Loucy (cell line): ENCODE results near the gene TMEM45A.
A peak's percentile ranks its signal among the peaks of the same experiment; 100 is the strongest.

Experiments
- H2AFZ ChIP-seq: fragments of 200-600 bp; sonication (generic); 2 replicates; pipeline ENCODE4 v1.6.0; 2016; ENCODE audit warnings: antibody characterized with exemption, mild to moderate bottlenecking, low read length, moderate library complexity
- H3F3A ChIP-seq: fragments of 200-600 bp; 2 replicates; pipeline ENCODE4 v1.6.0; 2016; ENCODE audit warnings: antibody characterized with exemption, low read depth, mild to moderate bottlenecking
- H3K27me3 ChIP-seq: fragments of 200-600 bp; sonication (generic); 2 replicates; pipeline ENCODE4 v1.6.1; 2014; ENCODE audit warnings: low read length, mild to moderate bottlenecking; ENCODE audit not compliant: insufficient read depth, poor library complexity, severe bottlenecking
- H3K36me3 ChIP-seq: fragments of 200-600 bp; sonication (generic); 2 replicates; pipeline ENCODE4 v1.6.1; 2016; ENCODE audit warnings: low read length; ENCODE audit not compliant: insufficient read depth
- H3K4me1 ChIP-seq: fragments of 200-600 bp; sonication (generic); 2 replicates; pipeline ENCODE4 v1.5.1; 2014; ENCODE audit warnings: low read length, mild to moderate bottlenecking; ENCODE audit not compliant: insufficient read depth, poor library complexity, severe bottlenecking
- H3K4me2 ChIP-seq: fragments of 200-600 bp; sonication (generic); 2 replicates; pipeline ENCODE4 v1.6.0; 2014; ENCODE audit warnings: antibody characterized with exemption, low read length, low read depth, mild to moderate bottlenecking; ENCODE audit not compliant: poor library complexity, severe bottlenecking
- H3K4me3 ChIP-seq: fragments of 200-600 bp; sonication (generic); 2 replicates; pipeline ENCODE4 v1.5.1; 2014; ENCODE audit warnings: low read length, mild to moderate bottlenecking, mixed read lengths; ENCODE audit not compliant: poor library complexity, severe bottlenecking
- H3K79me2 ChIP-seq: fragments of 200-600 bp; sonication (generic); 2 replicates; pipeline ENCODE4 v1.6.1; 2014; ENCODE audit warnings: low read length; ENCODE audit not compliant: insufficient read depth
- H3K9ac ChIP-seq: fragments of 200-600 bp; sonication (generic); 2 replicates; pipeline ENCODE4 v1.6.0; 2014; ENCODE audit warnings: mild to moderate bottlenecking, low read depth, low read length, moderate library complexity; ENCODE audit not compliant: poor library complexity, severe bottlenecking
- H3K9me2 ChIP-seq: fragments of 200-600 bp; sonication (generic); replicated peaks from 2 replicates; pipeline ENCODE4 v1.6.1; 2016; ENCODE audit warnings: low read depth, low read length, mixed read lengths
- H3K9me3 ChIP-seq: fragments of 200-600 bp; sonication (generic); 2 replicates; pipeline ENCODE4 v1.6.1; 2014; ENCODE audit warnings: mild to moderate bottlenecking, antibody characterized with exemption, low read length, low read depth; ENCODE audit not compliant: insufficient read depth
- H4K20me1 ChIP-seq: fragments of 200-600 bp; sonication (generic); 2 replicates; pipeline ENCODE4 v1.6.0; 2014; ENCODE audit warnings: antibody characterized with exemption, low read length, mild to moderate bottlenecking; ENCODE audit not compliant: insufficient read depth, poor library complexity, severe bottlenecking
- CTCF ChIP-seq: fragments of 200-600 bp; sonication (generic); conservative IDR thresholded peaks from 2 replicates; pipeline ENCODE4 v1.5.1; 2014; ENCODE audit warnings: mild to moderate bottlenecking, antibody characterized with exemption, low read length
- EZH2phosphoT487 ChIP-seq: fragments of 200-600 bp; IDR thresholded peaks from 2 replicates; pipeline ENCODE4 v1.6.1; 2018; ENCODE audit warnings: antibody characterized with exemption, mild to moderate bottlenecking, moderate library complexity, borderline replicate concordance

The TMEM45A gene

GRCh38 chr3:100586832-100587231 lies 94.4 kb downstream of the TMEM45A start:
- Histone ChIP-seq H3K4me2 (no peak overlapping the region), H2AFZ (no peak overlapping the region), H3K4me1 (no peaks in the 10 kb centered on the region), H3K36me3 (no peaks in the 10 kb centered on the region), H4K20me1 (no peaks in the 10 kb centered on the region), H3F3A (no peaks in the 10 kb centered on the region), H3K79me2 (no peaks in the 10 kb centered on the region), H3K9me2 (no peaks in the 10 kb centered on the region), H3K9me3 (no peaks in the 10 kb centered on the region), H3K27me3 (no peaks in the 10 kb centered on the region), H3K4me3 (no peak overlapping the region), H3K9ac (no peak overlapping the region)
- no peak for TF ChIP-seq EZH2phosphoT487
- TF ChIP-seq CTCF, result no peak

DNA sequence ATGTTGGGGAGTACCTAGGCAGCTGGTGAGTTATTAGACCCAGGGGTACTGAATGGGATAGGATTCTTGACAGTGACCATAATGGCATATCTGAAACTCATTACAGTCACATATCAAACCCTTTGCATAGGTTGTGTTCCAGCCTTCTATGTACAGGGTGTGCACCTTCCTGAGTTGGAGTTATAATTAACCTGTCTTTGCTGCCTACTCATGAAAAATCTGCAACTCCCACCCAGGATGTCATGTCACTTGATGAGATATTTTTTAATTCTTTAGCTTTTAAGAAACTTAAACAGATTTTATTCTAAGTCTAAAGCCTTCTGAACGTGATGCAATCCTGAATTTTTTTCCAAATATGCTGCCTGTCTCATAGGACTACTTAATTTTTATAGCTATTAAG lies 95.8 kb downstream of the TMEM45A start:
- Histone ChIP-seq H3K4me2 (no peak overlapping the region), H4K20me1 (no peaks in the 10 kb centered on the region), H3K9me3 (no peaks in the 10 kb centered on the region), H3K79me2 (no peaks in the 10 kb centered on the region), H3K4me3 (no peak overlapping the region), H3K9me2 (no peaks in the 10 kb centered on the region), H3F3A (no peaks in the 10 kb centered on the region), H3K9ac (no peak overlapping the region), H3K4me1 (no peaks in the 10 kb centered on the region), H3K36me3 (no peaks in the 10 kb centered on the region), H3K27me3 (no peaks in the 10 kb centered on the region), H2AFZ (no peak overlapping the region)
- no peak for TF ChIP-seq CTCF
- no peak for TF ChIP-seq EZH2phosphoT487

DNA sequence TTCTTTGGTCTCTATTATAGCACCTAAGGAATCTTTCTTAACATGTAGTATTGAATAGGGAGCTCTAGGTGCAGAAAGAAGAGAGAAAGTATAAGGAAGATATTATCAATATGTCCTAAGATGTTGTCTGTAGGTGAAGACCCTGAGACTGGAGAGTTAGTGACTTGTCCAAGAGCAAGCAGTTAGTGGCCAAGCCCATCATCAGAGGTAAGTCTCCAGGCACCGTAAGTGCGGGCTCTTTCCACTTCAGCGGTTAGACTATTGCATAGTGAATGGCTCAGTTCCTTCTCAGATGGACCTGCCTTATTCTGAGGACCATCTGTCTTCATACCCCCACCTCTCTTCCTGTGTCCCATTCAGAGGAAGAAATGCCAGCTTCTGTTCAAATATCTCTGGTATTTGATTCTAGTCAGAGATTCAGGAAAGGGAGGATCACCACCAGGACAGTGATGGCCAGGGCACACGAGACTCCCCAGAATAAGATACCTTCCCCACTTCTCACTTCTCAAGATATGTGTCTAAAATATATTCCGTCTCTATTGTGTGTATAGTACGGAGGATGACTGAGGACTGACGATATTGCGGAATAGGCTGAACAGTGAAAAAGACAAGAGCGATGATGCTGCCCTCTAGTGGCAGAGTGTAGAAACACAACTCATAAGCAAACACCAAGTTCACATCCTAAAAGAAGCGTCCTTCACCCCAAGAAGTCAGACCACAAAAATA lies 97.9 kb downstream of the TMEM45A start:
- H3K4me3 ChIP-seq, result peak overlapping the region; percentile 24
- H3K4me2 ChIP-seq, result peak overlapping the region; percentile 48

More for the DNA sequence above, 97.9 kb downstream of the TMEM45A start:
- Histone ChIP-seq H3K27me3 (no peaks in the 10 kb centered on the region), H3K9me3 (no peaks in the 10 kb centered on the region), H3K9me2 (no peaks in the 10 kb centered on the region), H2AFZ (peak overlapping the region; percentile 35), H3K36me3 (no peaks in the 10 kb centered on the region), H4K20me1 (no peaks in the 10 kb centered on the region), H3F3A (no peaks in the 10 kb centered on the region), H3K79me2 (no peaks in the 10 kb centered on the region), H3K4me1 (no peaks in the 10 kb centered on the region), H3K9ac (no peak overlapping the region)
- TF ChIP-seq CTCF, result peak; percentile 94
- TF ChIP-seq EZH2phosphoT487, result no peak
